Activated CD4-positive, CD25-positive, alpha-beta regulatory T cell treated with anti-CD3 and anti-CD28 coated beads, Interleukin-2, amount 50 U/mL, for 16 hours (primary cell): ENCODE measurements around the gene IL1RAPL1.
"Not testable (repeated sequence)": the region's sequence is repeated elsewhere in the genome, so short reads cannot be mapped to it uniquely, and the experiment has no call there.

Experiments
- DNase-seq: peaks from one replicate; pipeline ENCODE4 v3.0.0-alpha.2; 2020; ENCODE audit warnings: low read depth, low spot score

The IL1RAPL1 gene

GRCh38 chrX:28787206-28787605, 200.0 kb downstream of the IL1RAPL1 start:
- DNase-seq = no peak

DNA sequence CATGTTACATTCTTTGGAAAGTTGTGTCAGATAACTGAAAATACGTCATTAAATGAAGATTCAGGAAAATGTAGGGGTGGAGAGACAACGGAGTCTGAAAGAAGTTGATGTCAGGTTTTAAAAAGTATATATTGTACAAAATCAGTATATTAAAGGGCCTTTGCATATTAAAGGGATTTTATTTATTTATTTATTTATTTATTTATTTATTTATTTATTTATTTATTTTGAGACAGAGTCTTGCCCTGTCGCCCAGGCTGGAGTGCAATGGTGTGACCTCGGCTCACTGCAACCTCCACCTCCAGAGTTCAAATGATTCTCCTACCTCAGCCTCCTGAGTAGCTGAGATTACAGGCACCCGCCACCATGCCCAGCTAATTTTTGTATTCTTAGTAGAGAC, 213.4 kb downstream of the IL1RAPL1 start:
- DNase-seq = not testable (repeated sequence)

- DNase-seq = no peak
These were observed 215.4 kb downstream of the IL1RAPL1 start for GRCh38 chrX:28802625-28803024.

DNA sequence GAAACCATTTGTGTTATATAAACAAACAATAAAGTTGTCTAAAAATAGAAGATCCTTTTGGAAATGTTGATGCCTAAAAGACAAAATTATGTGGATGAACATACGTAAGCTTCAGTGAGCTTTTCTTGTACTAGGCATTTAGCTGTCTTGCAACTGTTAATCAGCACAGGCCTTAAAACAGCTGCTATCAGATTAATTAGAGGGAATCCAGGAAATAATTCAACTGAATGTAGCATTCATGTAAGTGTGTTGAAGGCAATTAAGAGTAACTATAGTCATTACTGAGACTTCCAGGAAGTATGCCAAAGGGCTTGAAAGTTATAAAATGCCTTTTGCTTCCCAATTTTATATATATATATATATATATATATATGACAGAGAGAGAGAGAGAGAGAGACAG, 248.7 kb downstream of the IL1RAPL1 start:
- no peak for DNase-seq

DNA sequence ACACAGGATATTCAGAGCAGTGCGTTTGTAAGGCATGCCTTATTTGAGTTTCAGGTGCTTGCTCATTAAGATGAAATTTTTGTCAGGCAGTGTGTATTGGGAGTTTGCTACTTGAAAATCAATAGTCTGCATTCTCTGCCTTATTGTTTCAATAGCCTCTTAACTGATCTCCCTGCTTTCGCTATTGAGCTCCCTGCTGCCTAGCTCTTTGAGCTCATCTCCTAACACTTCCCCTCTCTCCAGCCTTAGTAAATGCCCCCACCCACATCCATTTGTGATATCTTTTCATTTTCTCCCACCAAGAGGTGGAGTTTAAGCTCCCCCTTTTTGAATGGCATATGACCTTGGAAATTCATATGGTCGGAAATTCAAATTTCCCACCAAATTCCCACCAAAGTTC, 256.6 kb downstream of the IL1RAPL1 start:
- DNase-seq = no peak

DNA sequence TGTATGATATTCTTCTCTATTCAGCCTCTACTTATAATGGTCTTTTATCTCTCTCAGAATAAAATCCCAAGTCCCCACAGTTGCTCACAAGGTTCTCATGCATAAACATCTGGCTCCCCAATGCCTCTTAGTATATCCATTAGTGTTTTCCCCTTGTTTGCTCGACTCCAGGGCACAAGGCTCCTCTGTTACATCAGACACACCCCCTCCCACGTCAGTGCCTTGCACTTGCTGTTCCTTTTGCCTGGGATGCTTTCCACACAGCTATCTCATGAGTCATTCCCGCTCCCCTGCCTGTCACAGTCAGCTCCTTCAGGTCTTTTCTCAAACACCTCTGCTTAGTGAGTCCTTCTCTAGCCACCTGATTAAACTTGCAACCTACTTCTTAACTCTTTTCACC, 260.2 kb downstream of the IL1RAPL1 start:
- DNase-seq = no peak

DNA sequence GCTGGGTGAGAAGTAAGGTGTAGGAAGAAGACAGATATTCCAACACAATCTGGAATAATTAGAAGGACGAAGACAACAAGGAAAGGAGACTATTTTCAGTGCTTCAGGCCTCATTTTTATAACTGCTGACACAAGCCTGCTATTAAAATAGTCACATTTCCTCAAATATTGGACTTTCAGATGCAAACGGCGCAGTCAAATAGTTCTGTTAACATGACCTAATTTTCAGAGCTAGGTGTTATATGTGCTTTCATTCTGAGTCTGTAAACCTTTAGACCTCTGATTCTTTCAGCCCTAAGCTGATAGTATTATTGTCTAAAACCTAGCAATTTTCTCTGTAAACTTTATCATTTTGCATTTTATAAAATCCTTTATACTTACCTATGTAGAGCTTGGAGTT, 261.5 kb downstream of the IL1RAPL1 start:
- no peak for DNase-seq

DNA sequence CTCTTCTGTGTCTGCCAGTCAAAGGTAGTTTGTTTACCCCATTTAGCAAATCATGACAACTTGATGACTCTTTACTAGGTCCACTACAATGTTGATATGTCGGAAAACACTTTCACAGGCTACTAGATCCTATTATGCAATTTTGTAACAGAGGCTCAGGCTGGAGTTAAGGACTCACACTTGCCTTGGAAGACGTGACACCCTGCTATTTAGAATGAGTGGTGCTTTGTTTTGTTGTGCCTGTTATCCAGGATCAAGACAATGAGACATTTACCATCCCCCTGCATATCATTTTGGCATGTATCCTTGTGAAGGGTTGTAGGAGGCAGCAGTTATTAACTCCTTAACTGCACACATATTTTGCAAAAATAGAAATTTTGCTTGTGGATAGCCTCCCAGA, 263.7 kb downstream of the IL1RAPL1 start:
- no peak for DNase-seq

- no peak for DNase-seq
These were observed 264.6 kb downstream of the IL1RAPL1 start for GRCh38 chrX:28851871-28852270.

DNA sequence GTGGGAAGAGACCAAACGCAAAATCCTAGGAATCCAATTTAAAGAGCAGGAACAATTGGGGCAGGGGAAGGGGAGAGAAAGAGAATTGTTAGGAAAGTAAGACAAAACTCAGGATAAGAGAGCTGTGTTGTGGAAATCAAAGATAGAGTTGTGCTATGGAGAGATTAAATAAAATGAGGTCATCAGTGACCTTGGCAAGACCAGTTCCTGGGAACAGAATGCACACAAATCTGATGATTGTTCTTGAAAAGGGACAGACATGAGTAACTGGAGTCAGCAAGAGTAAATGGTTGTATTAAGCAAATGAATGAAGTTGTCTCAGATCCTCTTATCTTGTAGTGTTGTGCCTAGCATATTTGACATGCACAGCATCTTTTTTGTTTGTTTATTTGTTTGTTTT, 267.4 kb downstream of the IL1RAPL1 start:
- DNase-seq = no peak

- no peak for DNase-seq
These were observed 289.2 kb downstream of the IL1RAPL1 start for GRCh38 chrX:28876408-28876807.

- DNase-seq = no peak
These were observed 289.7 kb downstream of the IL1RAPL1 start for GRCh38 chrX:28876901-28877300.

- no peak for DNase-seq
These were observed 292.9 kb downstream of the IL1RAPL1 start for GRCh38 chrX:28880136-28880535.

- DNase-seq = no peak
These were observed 297.6 kb downstream of the IL1RAPL1 start for GRCh38 chrX:28884823-28885222.

DNA sequence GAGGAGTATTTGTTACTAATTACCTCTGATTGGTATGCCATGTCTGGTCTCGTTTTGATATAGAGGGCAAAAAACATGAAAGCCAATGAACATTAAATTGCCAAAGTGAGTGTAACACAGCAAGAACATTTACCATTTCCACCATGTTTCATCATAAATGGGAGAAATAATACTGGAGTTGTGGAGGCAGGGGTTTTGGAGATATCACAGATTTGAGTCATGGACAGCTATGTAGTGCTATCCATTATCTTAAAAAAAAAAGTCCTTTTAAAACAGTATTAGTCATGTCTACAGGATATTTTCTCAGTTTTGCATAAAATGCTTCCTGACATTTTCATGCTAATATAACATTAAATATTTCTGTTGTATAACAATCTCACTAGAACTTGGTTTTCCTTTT, 301.2 kb downstream of the IL1RAPL1 start:
- no peak for DNase-seq

- DNase-seq = no peak
These were observed 302.4 kb downstream of the IL1RAPL1 start for GRCh38 chrX:28889591-28890090.

GRCh38 chrX:28901637-28902036, 314.4 kb downstream of the IL1RAPL1 start:
- DNase-seq = no peak

DNA sequence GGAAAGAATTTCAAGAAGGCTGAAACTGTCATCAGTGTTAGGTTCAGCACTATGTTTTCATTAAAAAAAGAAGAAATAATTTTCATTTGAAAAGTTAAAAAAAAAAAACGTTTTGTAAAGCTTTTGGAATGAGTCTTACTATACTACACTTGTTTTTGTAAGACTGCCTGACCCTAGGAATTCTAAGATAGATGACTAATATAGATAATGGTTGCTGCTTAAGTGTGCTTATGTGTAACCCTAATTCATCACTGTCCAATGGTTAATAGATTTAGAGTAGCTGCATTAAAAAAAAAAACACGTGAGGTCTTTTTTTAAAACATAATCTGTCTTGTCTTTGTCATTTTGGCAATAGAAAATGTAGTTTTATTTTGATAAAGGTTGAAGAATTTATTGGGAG, 323.2 kb downstream of the IL1RAPL1 start:
- DNase-seq = no peak

DNA sequence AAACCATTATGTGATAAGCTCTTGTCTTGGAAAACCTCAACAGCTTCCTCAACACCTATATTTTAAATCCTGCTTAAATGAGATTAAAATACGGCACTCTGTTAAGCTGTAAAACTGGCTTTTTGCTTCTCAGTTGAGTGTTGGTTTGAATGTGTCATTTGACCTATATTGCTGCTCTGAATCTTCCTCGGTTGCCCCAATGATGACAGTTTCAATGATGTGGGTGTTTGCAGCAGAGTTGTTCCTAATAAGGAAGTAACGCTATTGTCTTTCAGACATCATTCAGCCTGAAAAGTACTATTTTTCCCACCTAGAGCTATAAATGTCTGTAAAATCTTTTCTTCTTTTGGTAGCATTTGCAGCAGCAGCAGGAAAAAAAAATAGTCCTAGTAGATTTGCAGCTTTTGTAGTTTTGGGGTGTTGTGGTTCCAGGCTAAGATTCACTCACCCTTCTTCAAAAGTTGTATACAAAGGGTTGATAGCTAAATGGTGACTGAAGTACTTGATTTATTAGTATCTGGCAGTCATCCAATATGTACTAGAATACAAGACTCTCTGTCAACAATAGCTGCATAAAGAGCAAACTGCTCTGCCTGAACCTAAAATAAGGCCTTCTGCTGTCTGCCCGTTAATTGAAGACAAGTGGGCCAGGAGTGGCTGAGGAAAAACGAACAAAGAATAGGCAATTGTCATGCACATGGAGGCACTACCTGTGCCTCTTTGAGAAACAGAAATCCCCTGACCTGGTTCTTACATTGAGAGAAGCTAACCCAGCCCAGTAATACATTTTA, 333.1 kb downstream of the IL1RAPL1 start:
- DNase-seq = no peak

GRCh38 chrX:28922106-28922505, 334.9 kb downstream of the IL1RAPL1 start:
- DNase-seq = no peak

DNA sequence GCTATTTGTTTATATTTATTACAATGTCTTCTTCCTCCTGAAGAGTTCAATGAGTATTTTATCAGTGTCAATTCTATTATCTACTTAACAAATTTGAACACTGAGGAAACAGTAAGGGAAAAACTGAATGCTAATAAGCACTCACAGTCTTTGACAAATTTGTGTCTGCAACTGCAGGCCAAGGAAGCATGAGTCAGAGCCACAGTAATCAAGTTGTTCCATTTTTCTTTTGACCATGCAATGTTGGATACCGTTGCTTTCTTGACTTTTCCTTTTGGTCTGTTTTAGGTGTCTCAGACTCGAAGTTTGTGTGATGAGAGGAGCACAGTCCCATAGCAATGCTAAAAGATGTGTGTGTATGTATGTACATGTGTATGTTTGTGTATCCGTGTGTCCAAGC, 359.6 kb downstream of the IL1RAPL1 start:
- DNase-seq = no peak

DNA sequence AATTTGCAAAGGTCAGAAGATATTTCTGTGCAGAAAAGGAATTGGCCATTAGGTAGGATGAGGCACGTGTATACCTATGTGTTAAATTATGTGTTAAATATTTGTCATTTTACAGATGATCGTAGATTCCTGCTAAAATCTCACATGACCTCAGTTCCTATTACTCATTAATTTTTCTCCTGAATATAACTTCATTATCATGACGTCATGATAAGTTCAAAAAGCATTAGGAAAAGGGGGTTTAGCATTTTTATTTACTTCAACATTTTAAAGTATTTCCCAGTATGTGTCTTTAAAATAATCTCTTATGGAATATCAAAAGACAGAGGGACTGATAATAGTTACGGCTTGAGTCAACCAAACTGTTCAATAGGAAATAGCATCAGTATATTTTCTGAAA, 372.8 kb downstream of the IL1RAPL1 start:
- DNase-seq = no peak

DNA sequence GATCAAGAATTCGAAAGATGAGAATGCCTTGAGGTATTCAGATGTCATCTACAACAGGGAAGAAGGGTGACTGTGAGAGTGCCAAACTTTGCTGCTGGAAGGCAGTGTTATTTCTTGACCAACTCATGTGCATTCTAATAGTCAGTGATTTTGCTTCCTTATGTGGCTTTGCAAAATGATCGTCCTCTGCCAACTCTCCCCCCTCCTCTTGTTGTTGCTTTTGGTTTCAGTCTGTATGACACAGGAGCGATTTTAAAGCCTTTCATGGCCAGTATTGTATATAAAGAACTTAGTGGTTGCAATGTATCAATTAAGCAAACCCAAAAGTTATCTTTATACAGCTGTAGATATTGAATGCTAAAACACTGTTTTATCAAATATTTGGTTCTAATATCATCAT, 379.1 kb downstream of the IL1RAPL1 start:
- no peak for DNase-seq

- no peak for DNase-seq
These were observed 381.9 kb downstream of the IL1RAPL1 start for GRCh38 chrX:28969126-28969525.
